Measurements from ENCODE around the gene RUBCN.

- TF ChIP-seq CEBPB (IDR thresholded peaks at IDR 0.05) (no peak), EP300 (IDR thresholded peaks at IDR 0.05; ENCODE audit: borderline replicate concordance) (no peak), USF1 (IDR thresholded peaks at IDR 0.05) (no peak), EGR1 (IDR thresholded peaks at IDR 0.05) (no peak), FOXM1 (IDR thresholded peaks at IDR 0.05; ENCODE audit: borderline replicate concordance, low read depth) (no peak), MAX (IDR thresholded peaks at IDR 0.05) (no peak), TAF1 (IDR thresholded peaks at IDR 0.05; ENCODE audit: low read depth) (no peak), REST (IDR thresholded peaks at IDR 0.05; ENCODE audit: low read depth) (no peak)
Measured at GRCh38 chr3:197752107-197752506, 15.4 kb upstream of the RUBCN start.

Data from Ishikawa (cell line).